Measurements from ENCODE around the gene MTURN. TPM values are rescaled to one million over a fixed set of nuclear protein-coding genes. Genes with fewer than 3 reads are reported as not detected.

Gene MTURN
- total RNA-seq, 4 donors from 2014 or later = 36.9 to 59.7 (median 45.6) TPM

DNA sequence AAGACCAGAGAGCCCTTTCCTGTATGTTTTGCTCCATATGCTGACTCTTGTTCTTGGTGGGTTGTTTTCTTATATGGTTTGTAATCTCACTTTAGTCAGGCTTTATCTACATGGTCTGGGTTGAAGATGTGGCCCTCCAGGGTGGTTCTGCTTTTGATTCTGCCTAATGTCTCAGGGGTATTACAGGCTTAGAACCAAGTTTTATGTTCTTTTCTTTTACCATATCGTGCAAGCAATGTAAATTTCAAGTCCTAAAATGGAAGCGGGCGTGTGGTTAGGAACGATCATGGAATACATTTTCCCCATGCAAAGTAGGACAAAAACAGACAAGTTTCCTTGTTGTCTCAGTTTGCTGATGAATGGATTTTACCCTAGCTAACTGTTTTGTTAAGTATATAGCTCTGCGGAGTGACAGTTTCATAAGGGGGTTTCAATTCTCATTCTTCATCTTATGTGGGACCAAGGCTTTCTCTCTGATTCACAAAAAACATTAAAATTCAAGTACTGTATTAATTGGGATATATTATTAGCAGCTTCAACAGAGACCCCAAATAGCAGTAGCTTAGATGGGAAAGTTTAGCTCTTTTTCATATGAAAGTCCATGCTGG lies 58.7 kb downstream of the MTURN start:
- DNase-seq (ENCODE audit: low spot score in 2 of 2) = no peak
- TF ChIP-seq, protein P1, sequence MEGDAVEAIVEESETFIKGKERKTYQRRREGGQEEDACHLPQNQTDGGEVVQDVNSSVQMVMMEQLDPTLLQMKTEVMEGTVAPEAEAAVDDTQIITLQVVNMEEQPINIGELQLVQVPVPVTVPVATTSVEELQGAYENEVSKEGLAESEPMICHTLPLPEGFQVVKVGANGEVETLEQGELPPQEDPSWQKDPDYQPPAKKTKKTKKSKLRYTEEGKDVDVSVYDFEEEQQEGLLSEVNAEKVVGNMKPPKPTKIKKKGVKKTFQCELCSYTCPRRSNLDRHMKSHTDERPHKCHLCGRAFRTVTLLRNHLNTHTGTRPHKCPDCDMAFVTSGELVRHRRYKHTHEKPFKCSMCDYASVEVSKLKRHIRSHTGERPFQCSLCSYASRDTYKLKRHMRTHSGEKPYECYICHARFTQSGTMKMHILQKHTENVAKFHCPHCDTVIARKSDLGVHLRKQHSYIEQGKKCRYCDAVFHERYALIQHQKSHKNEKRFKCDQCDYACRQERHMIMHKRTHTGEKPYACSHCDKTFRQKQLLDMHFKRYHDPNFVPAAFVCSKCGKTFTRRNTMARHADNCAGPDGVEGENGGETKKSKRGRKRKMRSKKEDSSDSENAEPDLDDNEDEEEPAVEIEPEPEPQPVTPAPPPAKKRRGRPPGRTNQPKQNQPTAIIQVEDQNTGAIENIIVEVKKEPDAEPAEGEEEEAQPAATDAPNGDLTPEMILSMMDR (IDR thresholded peaks at IDR 0.05) = no peak
- no peak for TF ChIP-seq POLR2A (IDR thresholded peaks at IDR 0.05)
- WGBS, 2 donors = 59 to 69% methylated on average over 5 of the region's 5 CpGs

DNA sequence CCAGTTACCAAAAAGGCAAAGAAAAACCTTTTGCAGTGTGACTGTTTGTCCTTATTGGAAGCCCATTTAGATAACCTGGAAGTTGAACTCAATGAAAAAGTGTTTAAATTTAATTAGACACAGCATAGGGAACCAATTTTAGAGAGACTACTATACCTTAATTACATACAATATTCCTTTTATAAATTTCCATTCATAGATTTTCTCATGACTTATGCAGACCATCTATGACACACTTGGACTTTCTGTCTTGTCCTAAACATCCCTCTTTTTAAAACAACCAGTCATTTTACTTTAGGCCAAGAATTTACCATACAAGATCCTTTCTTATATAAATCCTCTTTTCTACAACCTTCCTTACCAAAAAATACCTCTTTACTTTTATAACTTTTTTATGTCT lies 61.6 kb downstream of the MTURN start:
- no peak for DNase-seq (ENCODE audit: low spot score in 2 of 2)
- TF ChIP-seq POLR2A (IDR thresholded peaks at IDR 0.05) = no peak
- TF ChIP-seq, protein P1 (IDR thresholded peaks at IDR 0.05) = no peak
- intact Hi-C loops (cut with DNase I; ENCODE audit: low total_unique reads) = no loop called here
- no peak overlapping the region for H3K4me3 ChIP-seq (ENCODE audit: low read depth, poor library complexity, severe bottlenecking)

More for the DNA sequence above, 58.7 kb downstream of the MTURN start:
- H3K4me3 ChIP-seq (ENCODE audit: low read depth, poor library complexity, severe bottlenecking) = no peak overlapping the region
- intact Hi-C loops (cut with DNase I; ENCODE audit: low total_unique reads) = no loop called here

DNA sequence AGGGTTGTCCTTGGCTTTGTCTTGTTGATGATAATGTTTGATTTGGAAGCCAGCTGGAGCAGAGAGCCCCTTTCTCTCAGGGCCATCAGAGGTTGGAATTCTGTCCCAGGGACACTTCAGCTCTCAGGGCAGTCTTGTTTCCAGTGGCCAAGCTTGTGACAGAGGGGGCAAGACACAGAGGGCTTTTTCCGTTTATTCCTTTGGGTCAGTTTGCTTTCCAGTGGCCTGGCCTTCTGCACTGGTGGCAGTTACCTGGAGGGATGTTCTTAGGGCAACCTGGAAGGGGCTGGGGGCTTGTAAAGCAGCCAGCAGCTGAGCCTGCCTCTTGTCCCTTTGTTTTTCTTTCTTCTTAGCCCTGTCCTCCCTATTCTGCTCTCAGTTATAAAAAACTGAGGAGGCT lies 62.7 kb downstream of the MTURN start:
- 52 to 92% methylated on average over 1 of the region's 1 CpG for WGBS, 2 donors
- no peak overlapping the region for H3K4me3 ChIP-seq (ENCODE audit: low read depth, poor library complexity, severe bottlenecking)
- DNase-seq (ENCODE audit: low spot score in 2 of 2) = no peak
- no peak for TF ChIP-seq POLR2A (IDR thresholded peaks at IDR 0.05)
- TF ChIP-seq, protein P1 (IDR thresholded peaks at IDR 0.05) = no peak
- intact Hi-C loops (cut with DNase I; ENCODE audit: low total_unique reads) = no loop called here

DNA sequence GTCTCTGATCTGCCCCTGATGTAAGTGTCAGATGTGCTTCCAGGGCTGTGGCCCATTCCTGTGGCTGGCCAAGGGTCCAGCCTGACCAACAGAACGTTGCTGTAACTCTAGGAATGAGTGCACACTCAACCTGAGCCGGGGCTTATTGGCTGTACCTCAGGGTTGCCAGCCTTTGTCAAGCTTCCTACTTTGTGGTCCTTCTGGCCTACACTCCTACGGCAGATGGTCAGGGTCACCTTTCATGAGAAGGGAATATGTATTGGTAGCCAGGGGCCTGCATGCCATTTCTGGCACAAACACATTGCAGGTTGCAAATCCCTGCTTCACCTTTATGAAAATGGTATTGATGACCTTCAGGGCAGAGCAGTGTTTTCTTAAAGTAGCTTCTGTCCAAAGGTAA lies 64.5 kb downstream of the MTURN start:
- intact Hi-C loops (cut with DNase I; ENCODE audit: low total_unique reads) = no loop called here
- DNase-seq (ENCODE audit: low spot score in 2 of 2) = no peak
- WGBS, 2 donors = 89 to 95% methylated on average over 3 of the region's 3 CpGs
- H3K4me3 ChIP-seq (ENCODE audit: low read depth, poor library complexity, severe bottlenecking) = no peak overlapping the region
- TF ChIP-seq, protein P1 (IDR thresholded peaks at IDR 0.05) = no peak
- no peak for TF ChIP-seq POLR2A (IDR thresholded peaks at IDR 0.05)

DNA sequence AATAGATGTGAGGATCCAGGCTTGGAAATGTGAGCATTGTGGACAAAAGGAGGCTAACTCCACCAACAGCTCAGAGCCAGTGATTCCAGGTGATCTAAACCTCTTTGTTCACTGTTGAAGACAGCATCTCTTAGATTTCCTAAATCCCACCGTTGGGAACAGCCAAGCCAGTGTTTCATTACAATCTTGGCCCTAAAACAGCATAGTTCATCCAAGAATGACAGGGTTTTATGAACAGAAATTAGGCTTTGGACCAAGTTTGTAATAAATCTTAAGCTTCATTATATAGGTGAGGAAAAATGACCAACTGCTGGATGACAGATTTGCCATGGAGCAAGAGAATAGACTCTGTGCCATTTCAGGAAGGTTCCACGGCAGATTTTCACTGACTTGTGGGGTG lies 65.8 kb downstream of the MTURN start:
- intact Hi-C loops (cut with DNase I; ENCODE audit: low total_unique reads) = no loop called here

More for the DNA sequence above, 65.8 kb downstream of the MTURN start:
- no peak for TF ChIP-seq POLR2A (IDR thresholded peaks at IDR 0.05)
- TF ChIP-seq, protein P1 (IDR thresholded peaks at IDR 0.05) = no peak
- H3K4me3 ChIP-seq (ENCODE audit: low read depth, poor library complexity, severe bottlenecking) = peak overlapping the region; percentile 7
- no peak for DNase-seq (ENCODE audit: low spot score in 2 of 2)
- 31 to 42% methylated on average over 2 of the region's 2 CpGs for WGBS, 2 donors
